GM19468 (cell line): ENCODE results near the gene ZFHX3.

ENCODE experiments used
- ATAC-seq: cut with Tn5 transposase; IDR thresholded peaks from one replicate; pipeline ENCODE4 v1.9.1; 2021; ENCODE audit warnings: mild to moderate bottlenecking, moderate library complexity, moderate number of reproducible peaks; ENCODE audit not compliant: unreplicated experiment; ENCODE audit errors: extremely low read depth

The ZFHX3 gene

DNA sequence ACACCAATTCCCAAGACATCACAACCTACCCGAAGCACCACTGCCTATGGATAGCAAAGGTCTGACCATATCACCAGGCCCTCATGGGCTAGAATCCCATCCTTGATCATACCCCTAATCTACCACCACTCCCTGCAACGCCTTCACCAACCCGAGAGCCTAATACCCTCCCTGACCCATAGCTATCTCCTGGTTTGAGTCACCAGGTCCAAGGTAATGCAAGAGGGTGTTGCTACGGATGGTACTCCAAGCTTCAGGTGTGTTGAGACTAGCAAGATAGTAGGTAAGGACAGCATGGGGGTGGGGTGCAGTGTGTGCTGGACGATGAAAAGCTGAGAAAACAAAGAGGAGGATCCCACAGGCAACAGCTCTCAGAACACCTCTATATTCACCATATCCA, 258.0 kb downstream of the ZFHX3 start:
- ATAC-seq, result no peak

DNA sequence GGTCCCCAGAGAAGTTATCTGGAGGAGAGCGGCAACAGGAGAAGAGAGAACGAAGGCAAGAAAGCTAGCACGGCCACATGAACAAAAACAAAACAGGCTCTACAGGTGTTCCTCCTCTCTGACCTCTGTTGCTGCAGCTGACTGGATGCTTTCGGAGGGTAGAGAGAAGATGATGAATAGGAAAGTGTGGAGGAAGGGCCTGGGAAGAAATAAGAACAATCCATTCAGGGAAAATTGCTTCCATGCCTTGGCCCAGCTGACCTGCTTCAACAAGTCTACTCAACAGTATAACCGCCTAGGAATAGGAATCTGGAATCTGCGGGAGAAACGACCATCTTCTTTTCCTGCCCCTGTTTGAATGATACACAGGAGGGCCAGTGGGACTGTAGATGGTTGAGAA, 258.5 kb downstream of the ZFHX3 start:
- ATAC-seq, result no peak

DNA sequence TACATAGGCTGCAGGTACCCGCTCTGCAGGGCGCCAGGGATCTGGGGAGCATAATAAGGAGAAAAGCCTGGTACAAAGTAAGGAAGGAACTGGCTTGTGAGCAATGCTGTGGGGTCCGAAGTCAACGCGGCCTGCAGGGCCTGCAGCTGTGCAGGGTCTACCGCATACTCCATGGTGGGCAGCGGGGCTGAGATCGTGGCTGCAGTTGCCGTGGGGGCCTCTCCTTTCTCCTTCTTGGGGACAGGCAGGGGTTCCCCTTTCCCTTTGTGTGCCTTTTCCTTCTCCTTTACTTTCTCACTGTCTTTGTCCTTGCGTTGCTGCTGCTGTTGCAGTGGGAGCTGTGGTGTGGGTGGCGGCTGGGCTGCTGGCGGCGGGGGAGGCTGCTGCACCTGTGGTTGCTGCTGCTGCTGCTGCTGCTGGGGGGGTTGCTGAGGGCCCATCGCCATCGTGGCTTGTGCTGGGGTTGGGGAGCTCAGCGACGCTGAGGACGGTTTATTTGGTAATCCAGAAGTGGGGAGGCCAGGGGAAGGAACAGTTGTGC, 259.6 kb downstream of the ZFHX3 start:
- ATAC-seq, result no peak

DNA sequence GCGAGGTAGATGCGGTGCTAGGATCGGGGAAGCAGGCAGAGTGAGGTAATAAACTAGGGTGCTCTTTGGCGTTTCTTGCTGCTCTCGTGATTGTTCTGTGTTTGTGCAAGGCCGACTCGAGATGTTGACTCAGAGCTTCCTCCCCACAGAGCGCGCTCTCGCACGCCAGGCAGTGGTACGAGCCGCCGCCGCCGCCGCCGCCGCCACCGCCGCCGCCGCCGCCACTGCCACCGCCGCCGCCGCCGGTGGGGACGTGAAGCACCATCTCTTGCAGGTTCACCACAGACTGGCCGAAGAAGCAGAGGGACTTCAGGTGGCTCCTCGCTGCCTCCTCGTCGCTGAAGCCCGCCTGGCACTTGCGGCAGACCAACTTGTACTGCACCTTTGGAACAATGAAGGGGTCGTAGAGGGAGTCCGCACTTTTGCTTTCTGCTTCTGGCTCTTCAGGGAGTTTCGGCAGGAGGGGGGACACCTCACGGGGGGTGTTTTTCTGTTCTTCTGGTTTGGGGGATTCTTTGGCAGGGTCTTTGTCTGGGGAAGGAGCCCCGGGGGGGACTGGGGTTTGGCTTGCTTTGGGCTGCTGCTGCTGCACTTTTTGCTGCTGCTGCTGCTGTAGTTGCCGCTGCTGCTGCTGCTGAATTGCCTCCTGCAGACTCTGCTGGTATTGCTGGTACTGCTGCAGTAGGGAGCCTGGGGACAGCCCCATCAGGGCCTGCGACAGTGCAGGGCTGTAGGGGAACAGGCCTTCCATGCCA, 260.2 kb downstream of the ZFHX3 start:
- ATAC-seq, result peak; percentile 59

- ATAC-seq, result no peak
Measured at GRCh38 chr16:72787130-72787513, 260.8 kb downstream of the ZFHX3 start.

GRCh38 chr16:72786606-72787005, 261.3 kb downstream of the ZFHX3 start:
- no peak for ATAC-seq

DNA sequence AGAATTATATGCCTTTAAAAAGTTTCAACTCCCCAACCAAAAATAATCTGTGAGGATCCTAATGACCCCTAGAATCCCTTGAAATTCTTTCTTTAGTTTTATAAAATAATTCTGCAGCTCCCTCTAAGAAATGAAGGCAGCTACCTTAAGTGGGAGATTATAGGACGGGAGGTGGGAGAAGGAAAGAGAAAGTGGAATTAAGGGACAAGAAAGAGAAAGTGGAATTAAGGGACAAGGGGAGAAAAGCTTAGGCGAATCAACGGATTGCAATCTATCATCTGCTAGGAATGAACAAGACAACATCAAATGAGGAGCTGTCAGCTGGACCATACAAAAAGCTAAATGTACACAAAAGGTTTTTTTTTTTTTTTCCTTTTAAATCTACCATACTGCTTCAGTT, 262.0 kb downstream of the ZFHX3 start:
- no peak for ATAC-seq

GRCh38 chr16:72785171-72785570, 262.8 kb downstream of the ZFHX3 start:
- no peak for ATAC-seq

GRCh38 chr16:72783716-72784318, 264.1 kb downstream of the ZFHX3 start:
- no peak for ATAC-seq

- ATAC-seq, result no peak
Measured at GRCh38 chr16:72769876-72770275, 278.1 kb downstream of the ZFHX3 start.

GRCh38 chr16:72768591-72768990, 279.3 kb downstream of the ZFHX3 start:
- no peak for ATAC-seq

GRCh38 chr16:72766506-72766905, 281.4 kb downstream of the ZFHX3 start:
- no peak for ATAC-seq

DNA sequence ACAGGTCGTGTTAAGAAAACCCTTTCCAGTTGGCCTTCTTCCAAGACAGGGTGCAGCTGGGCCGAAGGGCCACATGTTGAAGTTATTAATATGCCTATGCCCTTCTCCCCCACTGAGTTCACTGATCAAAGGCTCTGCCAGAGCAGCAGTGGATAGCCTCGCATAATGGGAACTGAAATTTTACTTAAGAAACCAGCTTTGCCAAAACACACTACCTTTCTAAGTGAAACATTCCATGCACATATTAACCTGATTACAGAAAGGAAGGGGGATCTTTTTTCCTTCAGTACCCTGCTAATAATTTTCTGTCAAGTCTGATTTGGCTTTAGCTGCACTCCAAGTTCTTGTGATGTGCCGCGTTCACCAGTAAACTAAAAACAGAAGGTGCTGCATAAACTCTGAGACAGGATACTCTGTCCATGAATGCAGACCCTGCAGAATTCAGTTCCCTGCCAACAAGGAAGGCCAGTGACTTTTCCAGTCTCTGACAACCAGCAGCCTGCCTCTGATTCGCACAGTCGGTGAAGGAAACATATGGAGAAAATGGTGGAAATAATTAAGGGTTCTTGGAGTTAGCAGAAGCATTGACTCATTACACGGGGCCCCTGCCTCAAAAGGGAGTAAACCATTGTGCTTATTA, 283.8 kb downstream of the ZFHX3 start:
- no peak for ATAC-seq

DNA sequence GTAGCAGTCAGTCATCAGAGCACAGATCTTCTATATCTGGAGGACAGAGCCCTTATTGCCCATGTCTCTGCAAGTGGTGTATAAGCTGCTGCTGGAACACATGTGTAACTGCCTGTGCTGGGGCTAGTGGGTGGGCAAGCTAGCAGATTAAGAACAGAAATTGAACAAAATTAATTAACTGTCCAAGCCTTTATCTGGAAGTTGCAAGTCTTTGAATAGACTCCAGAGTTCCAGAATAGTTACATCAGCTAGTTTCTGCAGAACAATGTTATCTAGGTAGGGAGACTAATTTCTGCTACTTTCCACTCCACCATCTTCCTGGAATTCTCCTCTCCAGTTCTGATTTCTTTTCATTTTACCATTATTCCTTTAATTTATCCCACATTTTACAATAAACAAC, 287.3 kb downstream of the ZFHX3 start:
- no peak for ATAC-seq

GRCh38 chr16:72753881-72754280, 294.0 kb downstream of the ZFHX3 start:
- ATAC-seq, result no peak

- ATAC-seq, result no peak
Measured at GRCh38 chr16:72752004-72752695, 295.8 kb downstream of the ZFHX3 start.

- ATAC-seq, result no peak
Measured at GRCh38 chr16:72751076-72751475, 296.9 kb downstream of the ZFHX3 start.

DNA sequence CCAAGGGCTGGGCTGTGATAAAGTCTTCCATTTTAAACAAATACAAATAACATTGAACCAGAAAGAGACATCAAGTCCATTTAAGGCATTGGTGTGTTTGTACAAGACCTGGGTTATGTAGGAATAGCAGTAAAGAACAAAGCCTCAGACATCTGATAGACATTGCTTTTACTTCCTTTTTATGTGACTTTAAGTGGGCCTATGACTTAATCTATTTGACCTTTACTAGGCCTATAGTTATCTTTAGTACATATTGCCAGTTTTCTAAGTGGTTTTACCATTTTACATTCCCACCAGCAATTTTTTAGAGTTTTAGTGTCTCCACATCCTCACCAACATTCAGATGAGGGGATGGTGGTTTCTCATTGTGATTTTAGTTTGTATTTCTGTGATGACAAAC, 298.8 kb downstream of the ZFHX3 start:
- ATAC-seq, result no peak

GRCh38 chr16:72744076-72744793, 303.7 kb downstream of the ZFHX3 start:
- no peak for ATAC-seq
